H1 (cell line): ENCODE data around the gene ATP9B. TPM values are rescaled to one million over a fixed set of nuclear protein-coding genes. Genes with fewer than 3 reads are reported as not detected.

Experiments
- CTCF ChIA-PET: fragments of 300-600 bp; sonication (Branson Sonifier 250); formaldehyde crosslinking; loops from one replicate; lab custom pipeline; 2021; ENCODE audit not compliant: partially characterized antibody; lab: Charles Lee
- POLR2A ChIA-PET: fragments of 300-600 bp; sonication (Branson Sonifier 250); formaldehyde crosslinking; loops from one replicate; lab custom pipeline; 2021; ENCODE audit warnings: inconsistent platforms; ENCODE audit not compliant: partially characterized antibody; lab: Charles Lee
- DNase-seq, 2 experiments: peaks; one replicate each; pipeline versions ENCODE4 v3.0.0 to v3.0.0-alpha.2; 2010 to 2022; ENCODE audit warnings: low spot score in 2 of 2, low read depth in 1 of 2, mixed read lengths in 1 of 2
- FAIRE-seq: peaks from 2 replicates; lab custom pipeline; 2011; peaks lifted over from hg19 to GRCh38; lab: Jason Lieb, UNC
- H2AFZ ChIP-seq: 2 replicates; pipeline ENCODE4 v1.8.1; 2012; ENCODE audit warnings: low read length, inconsistent platforms
- H2AK5ac ChIP-seq: 2 replicates; pipeline ENCODE4 v1.6.1; 2013; ENCODE audit warnings: low read depth, low read length
- H2BK120ac ChIP-seq: replicated peaks from 2 replicates; pipeline ENCODE3; 2013; ENCODE audit warnings: low read depth, low read length, inconsistent platforms
- H2BK12ac ChIP-seq: 2 replicates; pipeline ENCODE4 v1.6.1; 2013; ENCODE audit warnings: low read depth, low read length
- H2BK15ac ChIP-seq: 2 replicates; pipeline ENCODE4 v1.6.1; 2013; ENCODE audit warnings: low read length
- H2BK20ac ChIP-seq: 2 replicates; pipeline ENCODE4 v1.6.1; 2013; ENCODE audit warnings: low read length
- H2BK5ac ChIP-seq: 2 replicates; pipeline ENCODE4 v1.6.1; 2013; ENCODE audit warnings: low read depth, low read length
- H3K14ac ChIP-seq: 2 replicates; pipeline ENCODE4 v1.6.1; 2013; ENCODE audit warnings: inconsistent platforms; ENCODE audit not compliant: insufficient read length
- H3K18ac ChIP-seq: 2 replicates; pipeline ENCODE4 v1.6.1; 2013; ENCODE audit warnings: low read length; ENCODE audit errors: extremely low read depth
- H3K23ac ChIP-seq: 2 replicates; pipeline ENCODE4 v1.6.1; 2013; ENCODE audit warnings: inconsistent platforms; ENCODE audit not compliant: insufficient read length
- H3K23me2 ChIP-seq: 2 replicates; pipeline ENCODE4 v1.6.1; 2013; ENCODE audit warnings: low read depth, low read length
- H3K27ac ChIP-seq: 2 replicates; pipeline ENCODE4 v1.6.1; 2011; ENCODE audit warnings: low read depth, low read length, inconsistent platforms
- H3K27me3 ChIP-seq, 4 experiments: replicated peaks in 1 of 4; 1 replicate in 1 of 4; 2 replicates in 3 of 4; pipeline versions ENCODE4 v1.6.1 to v1.8.1; 2011 to 2013; ENCODE audit warnings: low read length in 3 of 4, mild to moderate bottlenecking in 3 of 4, inconsistent platforms in 2 of 4, mixed read lengths in 2 of 4, moderate library complexity in 1 of 4; ENCODE audit not compliant: control insufficient read depth in 3 of 4, insufficient read depth in 3 of 4; ENCODE audit errors: extremely low read depth in 1 of 4
- H3K36me3 ChIP-seq, 4 experiments: 2 replicates each; pipeline versions ENCODE4 v1.6.1 to v1.8.1; 2011 to 2013; ENCODE audit warnings: mild to moderate bottlenecking in 4 of 4, low read length in 3 of 4, moderate library complexity in 2 of 4, control low read depth in 1 of 4, inconsistent platforms in 1 of 4; ENCODE audit not compliant: insufficient read depth in 4 of 4, control insufficient read depth in 2 of 4
- H3K4ac ChIP-seq: replicated peaks from 2 replicates; pipeline ENCODE3; 2013; ENCODE audit warnings: low read length, low read depth, mixed read lengths, inconsistent platforms; ENCODE audit not compliant: insufficient read length
- H3K4me1 ChIP-seq, 4 experiments: replicated peaks in 1 of 4; 1 replicate in 1 of 4; 2 replicates in 3 of 4; pipeline versions ENCODE4 v1.6.1 to v1.8.1; 2011 to 2013; ENCODE audit warnings: low read length in 3 of 4, inconsistent platforms in 2 of 4, mixed read lengths in 1 of 4; ENCODE audit not compliant: insufficient read depth in 4 of 4, control insufficient read depth in 3 of 4
- H3K4me2 ChIP-seq, 2 experiments: 2 replicates each; pipeline versions ENCODE4 v1.6.1 to v1.8.1; 2011 to 2013; ENCODE audit warnings: low read depth in 2 of 2, low read length in 2 of 2, control low read depth in 1 of 2, inconsistent platforms in 1 of 2, mild to moderate bottlenecking in 1 of 2; ENCODE audit not compliant: insufficient read depth in 1 of 2
- H3K4me3 ChIP-seq, 4 experiments: fragments of 200-600, 300-600 bp in 1 of 4; sonication (generic), shearing (Covaris generic), sonication (Bioruptor Twin) in 1 of 4; 2 replicates each; pipeline versions ENCODE4 v1.5.1 to v1.8.1; 2011 to 2016; ENCODE audit warnings: low read length in 4 of 4, low read depth in 3 of 4, control low read depth in 2 of 4, inconsistent platforms in 2 of 4, mild to moderate bottlenecking in 2 of 4, mixed read lengths in 1 of 4, moderate library complexity in 1 of 4; ENCODE audit not compliant: insufficient read depth in 2 of 4; ENCODE audit errors: extremely low read depth in 1 of 4
- H3K56ac ChIP-seq: replicated peaks from 2 replicates; pipeline ENCODE3; 2013; ENCODE audit warnings: low read depth, mild to moderate bottlenecking, mixed read lengths, low read length, inconsistent platforms; ENCODE audit not compliant: insufficient read length
- H3K79me1 ChIP-seq: 2 replicates; pipeline ENCODE4 v1.6.1; 2013; ENCODE audit warnings: low read depth, low read length, control low read depth
- H3K79me2 ChIP-seq, 2 experiments: 2 replicates each; pipeline versions ENCODE4 v1.6.1 to v1.8.1; 2012 to 2013; ENCODE audit warnings: low read length in 2 of 2, mild to moderate bottlenecking in 2 of 2, inconsistent platforms in 1 of 2; ENCODE audit not compliant: insufficient read depth in 2 of 2, control insufficient read depth in 1 of 2
- H3K9ac ChIP-seq, 4 experiments: replicated peaks in 1 of 4; 1 replicate in 1 of 4; 2 replicates in 3 of 4; pipeline versions ENCODE4 v1.6.1 to v1.8.1; 2011 to 2013; ENCODE audit warnings: low read depth in 3 of 4, low read length in 3 of 4, control low read depth in 2 of 4, mild to moderate bottlenecking in 2 of 4, moderate library complexity in 2 of 4, inconsistent platforms in 1 of 4; ENCODE audit errors: extremely low read depth in 1 of 4
- H3K9me3 ChIP-seq, 2 experiments: 2 replicates each; pipeline versions ENCODE4 v1.6.1 to v1.8.1; 2012 to 2013; ENCODE audit warnings: mild to moderate bottlenecking in 2 of 2, moderate library complexity in 2 of 2, control low read depth in 1 of 2, inconsistent platforms in 1 of 2, low read depth in 1 of 2, low read length in 1 of 2, mixed read lengths in 1 of 2; ENCODE audit not compliant: insufficient read depth in 2 of 2
- H4K20me1 ChIP-seq, 2 experiments: replicated peaks in 1 of 2; 2 replicates each; pipeline versions ENCODE3 to v1.8.1; 2011 to 2013; ENCODE audit warnings: inconsistent platforms in 2 of 2, low read length in 2 of 2, mild to moderate bottlenecking in 1 of 2; ENCODE audit not compliant: insufficient read depth in 2 of 2, control insufficient read depth in 1 of 2
- H4K5ac ChIP-seq: 2 replicates; pipeline ENCODE4 v1.6.1; 2013; ENCODE audit warnings: low read length, low read depth, mixed read lengths, inconsistent platforms; ENCODE audit not compliant: insufficient read length
- H4K8ac ChIP-seq: 2 replicates; pipeline ENCODE4 v1.8.0; 2013; ENCODE audit warnings: mild to moderate bottlenecking, moderate library complexity, low read length, inconsistent platforms; ENCODE audit not compliant: insufficient read depth; ENCODE audit errors: extremely low read depth
- H4K91ac ChIP-seq: replicated peaks from 2 replicates; pipeline ENCODE3; 2013; ENCODE audit warnings: low read length, mixed read lengths, inconsistent platforms; ENCODE audit not compliant: insufficient read length
- CREB1 ChIP-seq: IDR thresholded peaks from 2 replicates; pipeline ENCODE4 v1.6.1; 2012; ENCODE audit warnings: inconsistent platforms
- GABPA ChIP-seq: IDR thresholded peaks from 2 replicates; pipeline ENCODE4 v1.6.1; 2011; ENCODE audit warnings: mild to moderate bottlenecking, low read length, moderate library complexity, borderline replicate concordance; ENCODE audit not compliant: insufficient read depth
- HDAC6 ChIP-seq: IDR thresholded peaks from one replicate; pipeline ENCODE4 v1.7.1; 2012; ENCODE audit warnings: low read depth, mild to moderate bottlenecking, inconsistent platforms, low read length, moderate library complexity
- PHF8 ChIP-seq: fragments of 200-600 bp; sonication (generic); conservative IDR thresholded peaks from 2 replicates; pipeline ENCODE4 v1.7.1; 2012; ENCODE audit warnings: low read depth, mild to moderate bottlenecking, inconsistent platforms, low read length, moderate library complexity
- POU5F1 ChIP-seq: IDR thresholded peaks from 2 replicates; pipeline ENCODE4 v1.6.1; 2011; ENCODE audit warnings: low read depth, mild to moderate bottlenecking, low read length, moderate library complexity
- SIRT6 ChIP-seq: IDR thresholded peaks from one replicate; pipeline ENCODE4 v1.7.1; 2012; ENCODE audit warnings: low read length, inconsistent platforms
- WGBS, 2 experiments: shearing (Covaris generic) in 1 of 2; methylation state at CpG; one replicate each; pipeline versions ENCODE4 v1.1.6 to v1.1.7; 2013 to 2015; ENCODE audit warnings: low lambda C conversion rate in 2 of 2, mixed read lengths in 2 of 2, inconsistent platforms in 1 of 2, low coverage in 1 of 2, missing lambda C conversion rate in 1 of 2; ENCODE audit not compliant: insufficient replicate concordance in 2 of 2, insufficient coverage in 1 of 2, insufficient read length in 1 of 2; ENCODE audit errors: extremely low coverage in 1 of 2, missing lambda C conversion rate in 1 of 2; 5-methylcytosine and 5-hydroxymethylcytosine counted together
- polyA plus RNA-seq, 7 experiments: library from polyadenylated mRNA; depleted of rRNA in 3 of 7; stranded (reverse) in 5 of 7; unstranded in 2 of 7; fragments of >200 nt in 5 of 7; fragments of 200-250 nt in 2 of 7; gene quantifications; 1 replicate in 5 of 7; 2 replicates in 1 of 7; 4 replicates in 1 of 7; pipeline versions ENCODE4 v1.2.1 to v1.2.3, GENCODE V29; 2011 to 2013; ENCODE audit warnings: missing spikeins in 2 of 7, mixed read lengths in 2 of 7
- total RNA-seq: library from RNA; stranded (reverse); fragmentation: NEBNext Ultra II Directional; extraction: Animal tissue kit (Norgen Biotek cat#: 25700); gene quantifications from 2 replicates; pipeline ENCODE4 v1.2.1, GENCODE V29; 2021
- TF ChIP-seq, protein P1 (sequence below): IDR thresholded peaks from 2 replicates; pipeline ENCODE4 v1.6.1; 2011; ENCODE audit warnings: low read depth, mild to moderate bottlenecking, low read length; ENCODE audit not compliant: insufficient read depth

The ATP9B gene
- total and polyA plus RNA-seq, 2 of the 8 experiments (the other 6 are each of a cell fraction or from before 2014, with no cell fraction given) = 15.1 to 21.7 TPM

DNA sequence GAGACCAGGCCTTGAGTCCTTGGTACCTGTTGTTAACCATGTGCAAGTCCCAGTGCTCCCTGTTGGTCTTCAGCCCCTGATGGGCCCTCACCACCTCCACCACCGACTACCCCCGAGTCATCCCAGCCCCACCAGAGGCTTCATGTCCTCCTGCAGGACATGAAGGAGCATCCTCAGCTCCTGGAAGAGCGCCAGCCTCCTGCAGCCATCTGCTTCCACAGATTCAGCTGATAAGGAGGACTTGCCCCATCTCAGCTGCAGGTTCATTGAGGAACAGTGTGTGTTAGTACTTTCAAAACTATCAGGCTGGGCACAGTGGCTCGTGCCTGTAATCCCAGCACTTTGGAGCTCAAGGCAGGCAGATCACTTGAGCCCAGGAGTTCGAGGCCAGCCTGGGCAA, 151.9 kb downstream of the ATP9B start:
- POLR2A ChIA-PET = no interaction called here

More for the DNA sequence above, 151.9 kb downstream of the ATP9B start:
- FAIRE-seq = no peak
- TF ChIP-seq CREB1 (no peak), PHF8 (no peak), POU5F1 (no peak), GABPA (no peak), HDAC6 (no peak), SIRT6 (no peak)
- TF ChIP-seq, protein P1, sequence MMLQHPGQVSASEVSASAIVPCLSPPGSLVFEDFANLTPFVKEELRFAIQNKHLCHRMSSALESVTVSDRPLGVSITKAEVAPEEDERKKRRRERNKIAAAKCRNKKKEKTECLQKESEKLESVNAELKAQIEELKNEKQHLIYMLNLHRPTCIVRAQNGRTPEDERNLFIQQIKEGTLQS = no peak
- TF ChIP-seq, all 59 proteins: peak for 0
- Histone ChIP-seq H4K5ac (no peak overlapping the region), H3K79me2 (no peaks in the 10 kb centered on the region), H3K23ac (no peak overlapping the region), H3K23me2 (no peaks in the 10 kb centered on the region), H3K18ac (no peak overlapping the region), H3K9me3 (no peaks in the 10 kb centered on the region), H3K27me3 (no peaks in the 10 kb centered on the region), H3K4me3 (no peak overlapping the region), H2BK120ac (no peak overlapping the region), H3K4ac (no peak overlapping the region), H2AK5ac (no peak overlapping the region), H3K9ac (no peak overlapping the region), H3K36me3 (no peaks in the 10 kb centered on the region), H4K91ac (no peak overlapping the region), H2AFZ (no peak overlapping the region), H2BK20ac (no peak overlapping the region), H3K4me1 (no peaks in the 10 kb centered on the region), H3K4me2 (no peak overlapping the region), H3K27ac (no peak overlapping the region), H2BK5ac (no peak overlapping the region), H3K56ac (no peak overlapping the region), H3K14ac (no peak overlapping the region), H2BK15ac (no peak overlapping the region), H4K8ac (peak overlapping the region; percentile 51; the same call in 1 of the 2 replicates), H2BK12ac (no peak overlapping the region), H3K79me1 (no peaks in the 10 kb centered on the region; the same call in 1 of the 2 replicates), H4K20me1 (peaks cover 0 to 6% of the 10 kb centered on the region in 2 experiments)
- WGBS, 2 experiments = 96% methylated on average over 5 of the region's 5 CpGs; no CpG with 5 or more reads in 1 of the 2 experiments
- CTCF ChIA-PET = interaction anchor here (0.7 to 1.4 kb wide), 2 partner anchors 13 to 345 kb away, joined by 4 read pairs; no protein-coding TSS in a partner anchor
- no peak for DNase-seq
